Smooth muscle cell (in vitro differentiated cells): ENCODE data around the gene TPO. TPM values are rescaled to one million over a fixed set of nuclear protein-coding genes. Genes with fewer than 3 reads are reported as not detected.

Source experiments
- DNase-seq: peaks from one replicate; lab custom pipeline; 2025; ENCODE audit not compliant: unreplicated experiment; lab: John Stamatoyannopoulos, UW
- H2AFZ ChIP-seq: fragments of 200-600 bp; sonication (generic); 2 replicates; pipeline ENCODE4 v1.6.0; 2016; ENCODE audit warnings: antibody characterized with exemption, low read depth, mild to moderate bottlenecking
- H3F3A ChIP-seq: fragments of 200-600 bp; sonication (generic); 2 replicates; pipeline ENCODE4 v1.6.0; 2017; ENCODE audit warnings: antibody characterized with exemption, low read depth
- H3K27ac ChIP-seq: fragments of 200-600 bp; sonication (generic); 2 replicates; pipeline ENCODE4 v1.5.1; 2016; ENCODE audit warnings: low read depth, mild to moderate bottlenecking
- H3K27me3 ChIP-seq: fragments of 200-600 bp; sonication (generic); 2 replicates; pipeline ENCODE4 v1.6.1; 2016; ENCODE audit warnings: low read depth, mild to moderate bottlenecking
- H3K36me3 ChIP-seq: fragments of 200-600 bp; sonication (generic); 2 replicates; pipeline ENCODE4 v1.5.1; 2016; ENCODE audit warnings: low read depth
- H3K4me1 ChIP-seq: fragments of 200-600 bp; sonication (generic); 2 replicates; pipeline ENCODE4 v1.5.1; 2016; ENCODE audit warnings: low read depth
- H3K4me2 ChIP-seq: fragments of 200-600 bp; sonication (generic); 2 replicates; pipeline ENCODE4 v1.6.0; 2016; ENCODE audit warnings: mild to moderate bottlenecking
- H3K4me3 ChIP-seq: fragments of 200-600 bp; sonication (generic); 2 replicates; pipeline ENCODE4 v1.5.1; 2016; ENCODE audit warnings: mild to moderate bottlenecking
- H3K79me2 ChIP-seq: fragments of 200-600 bp; sonication (generic); 2 replicates; pipeline ENCODE4 v1.6.0; 2016; ENCODE audit warnings: low read depth, mild to moderate bottlenecking
- H3K9ac ChIP-seq: fragments of 200-600 bp; sonication (generic); 2 replicates; pipeline ENCODE4 v1.6.0; 2016; ENCODE audit warnings: low read depth
- H3K9me3 ChIP-seq: fragments of 200-600 bp; sonication (generic); replicated peaks from 2 replicates; pipeline ENCODE4 v1.5.1; 2016; ENCODE audit warnings: low read depth
- H4K20me1 ChIP-seq: fragments of 200-600 bp; sonication (generic); 2 replicates; pipeline ENCODE4 v1.6.0; 2016; ENCODE audit warnings: low read depth
- CTCF ChIP-seq: fragments of 200-600 bp; sonication (generic); IDR thresholded peaks from 2 replicates; pipeline ENCODE4 v1.5.1; 2017; ENCODE audit warnings: borderline replicate concordance, mild to moderate bottlenecking, antibody characterized with exemption; ENCODE audit not compliant: insufficient read depth, poor library complexity, severe bottlenecking
- WGBS: methylation state at CpG from one replicate; pipeline ENCODE4 v1.1.7; 2016; ENCODE audit warnings: low lambda C conversion rate; 5-methylcytosine and 5-hydroxymethylcytosine counted together
- polyA plus RNA-seq: library from polyadenylated mRNA; unstranded; fragments of >200 nt; fragmentation: Nextera tagmentation; extraction: Ambion mirVana; gene quantifications from 2 replicates; pipeline ENCODE4 v1.2.1, GENCODE V29; 2016
- total RNA-seq: library from RNA; depleted of rRNA; stranded (reverse); fragments of >200 nt; gene quantifications from 2 replicates; pipeline ENCODE4 v1.2.3, GENCODE V29; 2014

Gene TPO
- total and polyA plus RNA-seq, 2 experiments from 2014 or later, result not detected

GRCh38 chr2:1581965-1582625 lies 168.8 kb downstream of the TPO start:
- peak overlapping the region; percentile 73 for H3K4me2 ChIP-seq

GRCh38 chr2:1582891-1583341 lies 169.7 kb downstream of the TPO start:
- Histone ChIP-seq H3K9me3 (no peaks in the 10 kb centered on the region), H3F3A (no peaks in the 10 kb centered on the region), H3K36me3 (no peaks in the 10 kb centered on the region), H2AFZ (no peak overlapping the region), H3K4me3 (no peak overlapping the region), H3K9ac (peak overlapping the region; percentile 4), H3K4me1 (peaks cover 3% of the 10 kb centered on the region), H3K27ac (peak overlapping the region; percentile 89), H3K27me3 (no peaks in the 10 kb centered on the region), H3K4me2 (peak overlapping the region; percentile 73), H3K79me2 (no peaks in the 10 kb centered on the region), H4K20me1 (no peaks in the 10 kb centered on the region)
- 83% methylated on average over 22 of the region's 22 CpGs for WGBS
- DNase-seq, result no peak
- TF ChIP-seq CTCF, result no peak

More at GRCh38 chr2:1581965-1582625, 168.8 kb downstream of the TPO start:
- Histone ChIP-seq H3K4me1 (peaks cover 3% of the 10 kb centered on the region), H3F3A (no peaks in the 10 kb centered on the region), H3K27me3 (no peaks in the 10 kb centered on the region), H2AFZ (no peak overlapping the region), H3K9me3 (no peaks in the 10 kb centered on the region), H3K27ac (peak overlapping the region; percentile 89), H3K36me3 (no peaks in the 10 kb centered on the region), H3K4me3 (peak overlapping the region; percentile 7), H3K9ac (peak overlapping the region; percentile 64), H3K79me2 (no peaks in the 10 kb centered on the region), H4K20me1 (no peaks in the 10 kb centered on the region)
- DNase-seq, result no peak
- no peak for TF ChIP-seq CTCF
- 19% methylated on average over 10 of the region's 10 CpGs for WGBS

GRCh38 chr2:1584051-1584531 lies 170.8 kb downstream of the TPO start:
- H3K36me3 ChIP-seq, result no peaks in the 10 kb centered on the region
- H3K27me3 ChIP-seq, result no peaks in the 10 kb centered on the region
- no peaks in the 10 kb centered on the region for H4K20me1 ChIP-seq
- DNase-seq, result no peak
- no peak overlapping the region for H3K4me3 ChIP-seq
- no peak overlapping the region for H3K4me2 ChIP-seq
- H2AFZ ChIP-seq, result no peak overlapping the region
- H3K9ac ChIP-seq, result no peak overlapping the region
- H3F3A ChIP-seq, result no peaks in the 10 kb centered on the region
- no peaks in the 10 kb centered on the region for H3K79me2 ChIP-seq
- 96% methylated on average over 18 of the region's 21 CpGs for WGBS
- H3K9me3 ChIP-seq, result no peaks in the 10 kb centered on the region
- no peak overlapping the region for H3K27ac ChIP-seq
- peaks cover 3% of the 10 kb centered on the region for H3K4me1 ChIP-seq
- no peak for TF ChIP-seq CTCF
